Heart left ventricle (tissue), 16 donors: ENCODE data around the gene CPEB4. TPM values are rescaled to one million over a fixed set of nuclear protein-coding genes. Genes with fewer than 3 reads are reported as not detected.

Experiments
- ATAC-seq, 4 donors: fragments of 200-7000 bp; cut with Tn5 transposase; one replicate each; pipeline ENCODE4 v1.9.1; 2020 to 2022; ENCODE audit warnings: moderate library complexity in 4 of 4, mild to moderate bottlenecking in 3 of 4, moderate number of reproducible peaks in 1 of 4
- DNase-seq, 5 donors: peaks; one replicate each; pipeline ENCODE4 v3.0.0-alpha.2; 2020
- H3K27ac ChIP-seq, 12 donors: fragments of 200-600 bp; sonication (generic) in 4 of 12; one replicate each; pipeline versions ENCODE4 v1.5.0 to v1.8.0; 2016 to 2022; ENCODE audit warnings: mild to moderate bottlenecking in 2 of 12
- H3K27me3 ChIP-seq, 9 donors: fragments of 200-600 bp; sonication (generic) in 2 of 9; one replicate each; pipeline versions ENCODE4 v1.5.1 to v1.8.0; 2016 to 2022; ENCODE audit warnings: mild to moderate bottlenecking in 3 of 9
- H3K36me3 ChIP-seq, 9 donors: fragments of 200-600 bp; sonication (generic) in 2 of 9; one replicate each; pipeline versions ENCODE4 v1.5.0 to v1.8.0; 2018 to 2022; ENCODE audit warnings: mild to moderate bottlenecking in 2 of 9
- H3K4me1 ChIP-seq, 12 donors: fragments of 200-600 bp; sonication (generic) in 4 of 12; one replicate each; pipeline versions ENCODE4 v1.5.0 to v1.8.0; 2016 to 2022; ENCODE audit warnings: mild to moderate bottlenecking in 3 of 12
- H3K4me3 ChIP-seq, 12 donors: fragments of 200-600 bp; sonication (generic) in 4 of 12; one replicate each; pipeline versions ENCODE4 v1.5.0 to v1.8.0; 2017 to 2022; ENCODE audit warnings: mild to moderate bottlenecking in 9 of 12, moderate library complexity in 4 of 12
- H3K9me3 ChIP-seq, 12 donors: fragments of 200-600 bp; sonication (generic) in 4 of 12; one replicate each; pipeline versions ENCODE4 v1.5.0 to v1.8.0; 2016 to 2022; ENCODE audit warnings: mild to moderate bottlenecking in 1 of 12
- POLR2A ChIP-seq, 2 donors: fragments of 450-650 bp; IDR thresholded peaks; one replicate each; pipeline ENCODE4 v1.6.1; 2017; ENCODE audit warnings: antibody characterized with exemption in 2 of 2, mild to moderate bottlenecking in 2 of 2, moderate library complexity in 2 of 2
- WGBS, 4 donors: extraction: QIAGEN DNeasy Blood & Tissue Kit in 2 of 4; methylation state at CpG; one replicate each; pipeline versions ENCODE4 v1.1.5 to v1.1.7; 2013 to 2018; 5-methylcytosine and 5-hydroxymethylcytosine counted together
- intact Hi-C, 10 donors: fragments of 100-400 bp; cut with DNase I; formaldehyde crosslinking; loops; one replicate each; pipeline versions ENCODE4 v1.11.1 to v1.14.2; 2022
- polyA plus RNA-seq, 2 donors: library from polyadenylated mRNA; stranded (reverse); fragments of 200-250 nt; gene quantifications; one replicate each; pipeline ENCODE4 v1.2.3, GENCODE V29; 2013
- total RNA-seq, 9 donors: library from RNA; depleted of rRNA in 2 of 9; stranded (reverse); fragments of >200 nt in 2 of 9; fragmentation: NEBNext Ultra II Directional in 3 of 9; extraction: Animal tissue kit (Norgen Biotek cat#: 25700) in 3 of 9; gene quantifications; one replicate each; pipeline versions ENCODE4 v1.1.0 to v1.2.4, GENCODE V29; 2016 to 2023
- TF ChIP-seq, protein P1 (sequence below), 12 donors: fragments of 200-600 bp; sonication (generic) in 4 of 12; IDR thresholded peaks; one replicate each; pipeline versions ENCODE4 v1.5.0 to v1.8.0; 2018 to 2022; ENCODE audit warnings: antibody characterized with exemption in 12 of 12, mild to moderate bottlenecking in 5 of 12
- donor health status: ischemic (EF 13 %, LVEDD 7.1; RV severe dilation, severe dysfunction).
- donor health status: healthy with polysubstance abuse.
- donor health status: DM: no; HTN: yes; CAD: no.
- donor health status: DM: no; HTN: no; CAD: no.
- donor health status: ischemic (EF 25% LVEDD 6.9; RV normal size, moderate dysfunction).
- donor health status: ischemic (EF 25% LVEDD 5.7; RV mildly dilated, moderate dysfunction).
- donor health status: healthy.
- donor health status: DM: yes; HTN: yes; CAD: no.
- donor health status: ischemic (EF 35%, LVEDD 5.7; RV mildly dilated, moderate dysfunction).
- donor health status: nonischemic (EF 11% LVEDD 7.7; RV severe dilation, severe dysfunction).
- donor health status: DM: yes; HTN: yes; CAD: no.
- donor health status: PGD.
- donor health status: ischemic (EF 29% LVEDD 5.4; RV normal size, mild dysfunction).
- donor health status: nonischemic (EF 23%, LVEDD 6.1; RV moderate dilation, normal function).

CPEB4 gene
- total and polyA plus RNA-seq, 11 donors: 28.7 to 217 (median 168) TPM

DNA sequence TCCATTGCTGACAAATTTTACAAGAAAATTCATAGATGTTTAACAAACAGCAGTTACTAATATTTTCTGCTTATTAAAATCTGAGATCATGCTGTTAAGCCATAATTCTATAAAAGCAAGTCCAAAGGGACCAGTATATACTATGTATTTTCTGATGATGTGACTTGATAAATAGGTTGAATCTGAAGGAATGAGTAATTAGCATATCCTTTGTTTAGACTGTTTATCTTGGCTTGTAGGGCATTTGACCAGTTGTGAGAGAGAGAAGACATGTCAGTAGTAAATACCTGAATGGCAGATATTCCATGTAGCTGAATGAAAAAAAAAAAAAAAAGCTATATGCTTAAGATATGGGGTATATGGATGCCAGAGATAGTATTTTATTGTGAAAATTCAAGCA is 14.6 kb downstream of the CPEB4 start:
- Histone ChIP-seq H3K27ac (peak overlapping the region in 1 of 12 donors; percentile 15), H3K27me3 (no peaks in the 10 kb centered on the region), H3K4me1 (peaks cover 0 to 82% (median 59%) of the 10 kb centered on the region in 12 donors), H3K36me3 (peaks cover 0 to 10% (median 0%) of the 10 kb centered on the region in 9 donors), H3K4me3 (no peak overlapping the region), H3K9me3 (no peaks in the 10 kb centered on the region)
- TF ChIP-seq, protein P1, sequence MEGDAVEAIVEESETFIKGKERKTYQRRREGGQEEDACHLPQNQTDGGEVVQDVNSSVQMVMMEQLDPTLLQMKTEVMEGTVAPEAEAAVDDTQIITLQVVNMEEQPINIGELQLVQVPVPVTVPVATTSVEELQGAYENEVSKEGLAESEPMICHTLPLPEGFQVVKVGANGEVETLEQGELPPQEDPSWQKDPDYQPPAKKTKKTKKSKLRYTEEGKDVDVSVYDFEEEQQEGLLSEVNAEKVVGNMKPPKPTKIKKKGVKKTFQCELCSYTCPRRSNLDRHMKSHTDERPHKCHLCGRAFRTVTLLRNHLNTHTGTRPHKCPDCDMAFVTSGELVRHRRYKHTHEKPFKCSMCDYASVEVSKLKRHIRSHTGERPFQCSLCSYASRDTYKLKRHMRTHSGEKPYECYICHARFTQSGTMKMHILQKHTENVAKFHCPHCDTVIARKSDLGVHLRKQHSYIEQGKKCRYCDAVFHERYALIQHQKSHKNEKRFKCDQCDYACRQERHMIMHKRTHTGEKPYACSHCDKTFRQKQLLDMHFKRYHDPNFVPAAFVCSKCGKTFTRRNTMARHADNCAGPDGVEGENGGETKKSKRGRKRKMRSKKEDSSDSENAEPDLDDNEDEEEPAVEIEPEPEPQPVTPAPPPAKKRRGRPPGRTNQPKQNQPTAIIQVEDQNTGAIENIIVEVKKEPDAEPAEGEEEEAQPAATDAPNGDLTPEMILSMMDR (IDR thresholded peaks at IDR 0.05): no peak
- no peak for TF ChIP-seq POLR2A (IDR thresholded peaks at IDR 0.05)
- ATAC-seq (no peak), DNase-seq (no peak)
- intact Hi-C loops: no loop called here

GRCh38 chr5:173903396-173904140 is 15.4 kb downstream of the CPEB4 start:
- Histone ChIP-seq H3K9me3 (no peaks in the 10 kb centered on the region), H3K27me3 (no peaks in the 10 kb centered on the region), H3K27ac (peak overlapping the region in 3 of 12 donors; percentile 5 to 21 (median 15)), H3K4me1 (peaks cover 0 to 90% (median 66%) of the 10 kb centered on the region in 12 donors), H3K4me3 (peak overlapping the region in 2 of 12 donors; percentile 0 to 12), H3K36me3 (peaks cover 0 to 10% (median 0%) of the 10 kb centered on the region in 9 donors)
- DNase-seq (no peak), ATAC-seq (no peak)
- intact Hi-C loops: no loop called here
- TF ChIP-seq POLR2A (IDR thresholded peaks at IDR 0.05): no peak
- TF ChIP-seq, protein P1 (IDR thresholded peaks at IDR 0.05): no peak
- WGBS, 4 donors: 49 to 63% (median 57%) methylated on average over 5 of the region's 5 CpGs

DNA sequence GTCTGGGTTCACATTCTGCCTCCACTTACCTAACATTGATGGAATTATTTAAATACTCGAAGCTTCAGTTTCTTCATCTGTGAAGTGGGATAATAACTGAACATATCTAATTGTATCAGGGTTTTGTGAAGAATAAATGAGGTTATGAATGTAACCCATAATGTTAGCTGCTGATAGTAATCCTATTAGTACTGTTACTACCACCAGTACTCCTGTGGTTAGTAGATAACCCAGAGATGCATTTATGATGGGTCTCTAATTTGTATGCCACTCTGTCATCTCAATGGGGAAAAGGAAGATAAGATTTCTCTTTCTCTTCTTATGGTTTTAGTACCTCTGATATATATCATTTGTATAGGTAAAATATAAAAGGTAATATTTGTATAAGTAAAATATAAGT is 16.0 kb downstream of the CPEB4 start:
- TF ChIP-seq, protein P1 (IDR thresholded peaks at IDR 0.05): no peak
- no peak for TF ChIP-seq POLR2A (IDR thresholded peaks at IDR 0.05)
- DNase-seq: no peak
- Histone ChIP-seq H3K27ac (peak overlapping the region in 2 of 12 donors; percentile 5 to 15), H3K27me3 (no peaks in the 10 kb centered on the region), H3K9me3 (no peaks in the 10 kb centered on the region), H3K4me1 (peaks cover 0 to 90% (median 69%) of the 10 kb centered on the region in 12 donors), H3K4me3 (peak overlapping the region in 1 of 12 donors; percentile 0), H3K36me3 (peaks cover 0 to 10% (median 0%) of the 10 kb centered on the region in 9 donors)
- intact Hi-C loops: no loop called here
- 86 to 98% (median 92%) methylated on average over 1 of the region's 1 CpG for WGBS, 4 donors
- ATAC-seq: no peak

DNA sequence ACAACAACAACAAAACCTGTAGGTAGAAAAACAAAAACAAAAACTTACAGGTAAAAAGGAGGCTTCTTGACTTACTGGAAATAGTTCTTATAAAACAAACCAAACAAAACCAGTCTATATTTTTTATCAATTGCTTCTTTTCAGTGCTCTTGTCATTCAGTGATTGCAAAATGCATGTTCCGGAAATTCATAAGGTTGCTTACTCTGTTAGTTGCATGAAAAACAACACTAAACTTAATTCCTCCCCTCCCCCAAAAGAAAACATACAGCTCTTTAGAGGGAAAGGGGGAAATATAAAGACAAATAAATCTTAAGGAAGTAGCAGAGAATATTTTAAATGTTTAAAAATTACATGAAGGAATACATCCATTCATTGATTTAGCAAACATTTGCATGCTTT is 19.1 kb downstream of the CPEB4 start:
- no peaks in the 10 kb centered on the region for H3K27me3 ChIP-seq
- peak overlapping the region in 9 of 12 donors; percentile 3 to 83 (median 69) for H3K27ac ChIP-seq
- peaks cover 0 to 25% (median 19%) of the 10 kb centered on the region in 9 donors for H3K36me3 ChIP-seq
- ATAC-seq (no peak), DNase-seq (no peak)
- WGBS, 4 donors: 46 to 74% (median 59%) methylated on average over 1 of the region's 1 CpG
- peaks cover 0 to 90% (median 61%) of the 10 kb centered on the region in 12 donors for H3K4me1 ChIP-seq
- TF ChIP-seq POLR2A (IDR thresholded peaks at IDR 0.05): no peak
- TF ChIP-seq, protein P1 (IDR thresholded peaks at IDR 0.05): no peak
- intact Hi-C loops: no loop called here
- H3K4me3 ChIP-seq: peak overlapping the region in 1 of 12 donors; percentile 18
- no peaks in the 10 kb centered on the region for H3K9me3 ChIP-seq
